NCI-H2081 treated with DMSO at 0.1 percent for 48 hours (cell line): ENCODE measurements around the gene FAM3D.

Experiments used
- DNase-seq: peaks from one replicate; lab custom pipeline; 2025; lab: John Stamatoyannopoulos, UW

FAM3D gene

GRCh38 chr3:58626841-58627569 lies 39.6 kb downstream of the FAM3D start:
- no peak for DNase-seq

GRCh38 chr3:58625196-58625824 lies 41.3 kb downstream of the FAM3D start:
- no peak for DNase-seq

GRCh38 chr3:58624550-58624949 lies 42.0 kb downstream of the FAM3D start:
- DNase-seq = no peak

- no peak for DNase-seq
These were observed 42.6 kb downstream of the FAM3D start for GRCh38 chr3:58623961-58624360.

GRCh38 chr3:58623478-58623877 lies 43.1 kb downstream of the FAM3D start:
- no peak for DNase-seq

- DNase-seq = no peak
These were observed 43.7 kb downstream of the FAM3D start for GRCh38 chr3:58622892-58623291.

GRCh38 chr3:58622436-58622835 lies 44.1 kb downstream of the FAM3D start:
- DNase-seq = no peak

- DNase-seq = no peak
These were observed 45.3 kb downstream of the FAM3D start for GRCh38 chr3:58621086-58621830.

- no peak for DNase-seq
These were observed 46.2 kb downstream of the FAM3D start for GRCh38 chr3:58620421-58620820.

- no peak for DNase-seq
These were observed 49.2 kb downstream of the FAM3D start for GRCh38 chr3:58617338-58617761.

- no peak for DNase-seq
These were observed 53.1 kb downstream of the FAM3D start for GRCh38 chr3:58613236-58614132.

GRCh38 chr3:58612830-58613229 lies 53.7 kb downstream of the FAM3D start:
- no peak for DNase-seq

GRCh38 chr3:58609990-58610389 lies 56.6 kb downstream of the FAM3D start:
- no peak for DNase-seq

- DNase-seq = peak; percentile 27
These were observed 57.9 kb downstream of the FAM3D start for GRCh38 chr3:58608648-58609047.

GRCh38 chr3:58607816-58608215 lies 58.8 kb downstream of the FAM3D start:
- no peak for DNase-seq

GRCh38 chr3:58606693-58607092 lies 59.9 kb downstream of the FAM3D start:
- no peak for DNase-seq

- no peak for DNase-seq
These were observed 62.5 kb downstream of the FAM3D start for GRCh38 chr3:58604031-58604430.

- no peak for DNase-seq
These were observed 63.0 kb downstream of the FAM3D start for GRCh38 chr3:58603606-58604005.

GRCh38 chr3:58597770-58598310 lies 68.7 kb downstream of the FAM3D start:
- no peak for DNase-seq

GRCh38 chr3:58596834-58597518 lies 69.6 kb downstream of the FAM3D start:
- DNase-seq = no peak

GRCh38 chr3:58594117-58594516 lies 72.5 kb downstream of the FAM3D start:
- DNase-seq = no peak
